ENCODE measurements around the gene HPCAL1. TPM values are rescaled to one million over a fixed set of nuclear protein-coding genes. Genes with fewer than 3 reads are reported as not detected.

Gene HPCAL1
- total and polyA plus RNA-seq, 2 experiments from 2014 or later: 8.3 to 25.4 TPM

DNA sequence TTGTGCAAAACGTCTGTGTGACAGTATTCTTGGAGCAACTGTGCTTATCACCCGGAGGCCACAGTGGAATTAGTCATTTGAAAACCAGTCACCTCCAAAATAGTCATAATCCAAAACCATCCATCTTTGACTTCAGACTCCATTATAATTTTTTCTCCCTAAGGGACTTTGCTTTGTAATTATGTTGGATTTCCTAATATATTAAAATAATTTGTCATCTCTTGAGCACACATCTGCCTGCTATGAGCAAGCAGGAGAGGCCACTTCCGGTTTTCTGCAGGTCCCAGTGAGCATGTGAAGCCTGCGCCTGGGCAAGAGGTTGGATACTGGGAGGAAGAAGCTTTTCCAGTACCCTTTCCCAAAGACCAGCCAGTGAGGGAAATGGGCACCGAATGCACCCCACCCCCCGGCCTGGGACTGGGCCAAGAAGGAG, 87.7 kb downstream of the HPCAL1 start:
- Mint-ChIP-seq H3K9me3 (no peaks in the 10 kb centered on the region), H3K27me3 (ENCODE audit: insufficient read depth, low read depth, poor library complexity) (peaks cover 7% of the 10 kb centered on the region), H3K36me3 (ENCODE audit: low read depth) (no peaks in the 10 kb centered on the region; the same call in 2 of the 3 replicates), H3K4me3 (no peak overlapping the region), H3K4me1 (peaks cover 21% of the 10 kb centered on the region), H3K27ac (no peak overlapping the region)
- TF ChIP-seq POLR2AphosphoS5 (IDR thresholded peaks at IDR 0.05; ENCODE audit: low read depth) (no peak), EZH2phosphoT487 (IDR thresholded peaks at IDR 0.05; ENCODE audit: unreplicated experiment) (no peak), ZNF462 (CRISPR knock-in tag; IDR thresholded peaks at IDR 0.05) (no peak), NANOG (IDR thresholded peaks at IDR 0.05; ENCODE audit: borderline replicate concordance) (no peak), EZH2 (IDR thresholded peaks at IDR 0.05; ENCODE audit: low read depth, unreplicated experiment) (no peak), CREB1 (CRISPR knock-in tag; IDR thresholded peaks at IDR 0.05; ENCODE audit: low read depth) (no peak), ETS1 (IDR thresholded peaks at IDR 0.05) (no peak), STAT1 (IDR thresholded peaks at IDR 0.05; ENCODE audit: unreplicated experiment) (no peak), JUNB (IDR thresholded peaks at IDR 0.05; ENCODE audit: unreplicated experiment) (no peak), ZNF331 (CRISPR knock-in tag; IDR thresholded peaks at IDR 0.05; ENCODE audit: low read depth) (no peak)
- TF ChIP-seq, protein P1, sequence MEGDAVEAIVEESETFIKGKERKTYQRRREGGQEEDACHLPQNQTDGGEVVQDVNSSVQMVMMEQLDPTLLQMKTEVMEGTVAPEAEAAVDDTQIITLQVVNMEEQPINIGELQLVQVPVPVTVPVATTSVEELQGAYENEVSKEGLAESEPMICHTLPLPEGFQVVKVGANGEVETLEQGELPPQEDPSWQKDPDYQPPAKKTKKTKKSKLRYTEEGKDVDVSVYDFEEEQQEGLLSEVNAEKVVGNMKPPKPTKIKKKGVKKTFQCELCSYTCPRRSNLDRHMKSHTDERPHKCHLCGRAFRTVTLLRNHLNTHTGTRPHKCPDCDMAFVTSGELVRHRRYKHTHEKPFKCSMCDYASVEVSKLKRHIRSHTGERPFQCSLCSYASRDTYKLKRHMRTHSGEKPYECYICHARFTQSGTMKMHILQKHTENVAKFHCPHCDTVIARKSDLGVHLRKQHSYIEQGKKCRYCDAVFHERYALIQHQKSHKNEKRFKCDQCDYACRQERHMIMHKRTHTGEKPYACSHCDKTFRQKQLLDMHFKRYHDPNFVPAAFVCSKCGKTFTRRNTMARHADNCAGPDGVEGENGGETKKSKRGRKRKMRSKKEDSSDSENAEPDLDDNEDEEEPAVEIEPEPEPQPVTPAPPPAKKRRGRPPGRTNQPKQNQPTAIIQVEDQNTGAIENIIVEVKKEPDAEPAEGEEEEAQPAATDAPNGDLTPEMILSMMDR (conservative IDR thresholded peaks at IDR 0.05; ENCODE audit: low read depth in 2 of 2): no peak
- Histone ChIP-seq H3K27me3 (ENCODE audit: insufficient read depth) (no peaks in the 10 kb centered on the region), H3F3A (replicated peaks; ENCODE audit: low read depth) (no peaks in the 10 kb centered on the region), H3K36me3 (ENCODE audit: insufficient read depth) (no peaks in the 10 kb centered on the region), H3K4me1 (ENCODE audit: insufficient read depth) (peaks cover 12% of the 10 kb centered on the region; the same call in 1 of the 2 replicates), H3K79me2 (replicated peaks; ENCODE audit: insufficient read depth) (no peaks in the 10 kb centered on the region), H2AFZ (no peak overlapping the region), H3K9me2 (ENCODE audit: insufficient read depth) (no peaks in the 10 kb centered on the region), H3K27ac (ENCODE audit: low read depth) (no peak overlapping the region), H4K20me1 (replicated peaks; ENCODE audit: insufficient read depth) (no peaks in the 10 kb centered on the region), H3K4me3 (no peak overlapping the region), H3K4me2 (no peak overlapping the region)
- ATAC-seq: no peak
- no peak for DNase-seq (ENCODE audit: low spot score)

Data from GM23338 (cell line).